Renal cortex interstitium (tissue), 11 donors: ENCODE measurements around the gene CTBP2. TPM values are rescaled to one million over a fixed set of nuclear protein-coding genes. Genes with fewer than 3 reads are reported as not detected.
"Not testable (repeated sequence)": the region's sequence is repeated elsewhere in the genome, so short reads cannot be mapped to it uniquely, and the experiment has no call there.

ENCODE experiments used
- DNase-seq, 11 donors: peaks; one replicate each; pipeline ENCODE4 v3.0.0-alpha.2; 2013; ENCODE audit warnings: low read depth in 9 of 11, low spot score in 4 of 11; ENCODE audit errors: extremely low read depth in 1 of 11
- polyA plus RNA-seq, 3 donors: library from polyadenylated mRNA; unstranded; fragments of 120-200 nt; gene quantifications; one replicate each; pipeline ENCODE4 v1.2.1, GENCODE V29; 2013; ENCODE audit not compliant: insufficient read length in 3 of 3

The CTBP2 gene
- polyA plus RNA-seq, 3 donors: 89.2 to 101 (median 93.0) TPM

DNA sequence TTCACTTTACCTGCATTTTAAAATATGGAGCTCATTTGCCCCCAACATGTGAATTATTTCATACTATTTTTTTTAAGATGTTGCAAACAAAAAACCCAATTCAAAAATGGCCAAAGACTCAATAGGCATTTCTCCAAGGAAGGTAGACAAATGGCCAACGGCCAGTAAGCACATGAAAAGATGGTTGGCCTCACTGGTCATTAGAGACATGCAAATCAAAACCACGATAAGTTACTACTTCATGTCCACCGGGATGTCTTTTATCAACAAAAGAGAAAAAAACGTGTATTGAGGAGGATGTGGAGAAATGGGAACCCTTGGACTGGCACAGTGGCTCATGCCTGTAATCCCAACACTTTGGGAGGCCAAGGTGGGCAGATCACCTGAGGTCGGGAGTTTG is 3.4 kb upstream of the CTBP2 start:
- no peak for DNase-seq

DNA sequence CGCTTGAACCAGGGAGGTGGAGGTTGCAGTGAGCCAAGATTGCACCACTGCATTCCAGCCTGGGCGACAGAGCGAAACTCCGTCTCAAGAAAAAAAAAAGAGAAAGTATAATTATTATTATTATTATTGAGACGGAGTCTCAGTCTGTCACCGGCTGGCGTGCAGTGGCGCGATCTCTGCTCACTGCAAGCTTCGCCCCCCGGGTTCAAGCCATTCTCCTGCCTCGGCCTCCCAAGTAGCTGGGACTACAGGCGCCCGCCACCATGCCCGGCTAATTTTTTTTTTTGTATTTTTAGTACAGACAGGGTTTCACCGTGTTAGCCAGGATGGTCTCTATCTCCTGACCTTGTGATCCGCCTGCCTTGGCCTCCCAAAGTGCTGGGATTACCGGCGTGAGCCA is 2.9 kb upstream of the CTBP2 start:
- not testable (repeated sequence) for DNase-seq

GRCh38 chr10:125162120-125162931 is 2.0 kb upstream of the CTBP2 start:
- DNase-seq: no peak

- no peak for DNase-seq
Measured at GRCh38 chr10:125161707-125162119, 1.4 kb upstream of the CTBP2 start.

- DNase-seq: peak in 6 of 11 donors; percentile 72 to 87 (median 85)
Measured at GRCh38 chr10:125160856-125161706, 718 bp upstream of the CTBP2 start.

DNA sequence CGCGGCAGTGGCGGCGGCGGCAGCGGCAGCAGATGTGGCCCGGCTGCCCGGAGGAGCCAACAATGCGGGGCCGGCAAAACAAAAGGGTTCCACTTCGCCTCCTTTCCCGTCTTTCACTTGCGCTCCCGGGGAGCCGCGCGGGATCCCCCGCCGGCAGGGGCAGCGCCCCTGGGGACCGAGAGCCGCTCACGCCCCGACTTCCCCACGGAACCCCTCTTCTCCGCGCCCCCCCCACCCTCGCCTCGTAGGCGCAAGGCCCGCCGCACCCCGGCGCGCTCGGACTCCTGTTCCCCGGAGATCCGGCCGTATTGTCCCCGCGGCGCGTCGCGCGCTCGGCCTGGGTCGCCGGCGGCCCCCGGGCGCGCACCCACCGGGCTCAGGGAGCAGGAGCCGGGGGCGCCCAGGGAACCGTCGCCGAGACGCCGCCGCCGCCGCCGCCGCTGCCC is 854 bp downstream of the CTBP2 start:
- no peak for DNase-seq

DNA sequence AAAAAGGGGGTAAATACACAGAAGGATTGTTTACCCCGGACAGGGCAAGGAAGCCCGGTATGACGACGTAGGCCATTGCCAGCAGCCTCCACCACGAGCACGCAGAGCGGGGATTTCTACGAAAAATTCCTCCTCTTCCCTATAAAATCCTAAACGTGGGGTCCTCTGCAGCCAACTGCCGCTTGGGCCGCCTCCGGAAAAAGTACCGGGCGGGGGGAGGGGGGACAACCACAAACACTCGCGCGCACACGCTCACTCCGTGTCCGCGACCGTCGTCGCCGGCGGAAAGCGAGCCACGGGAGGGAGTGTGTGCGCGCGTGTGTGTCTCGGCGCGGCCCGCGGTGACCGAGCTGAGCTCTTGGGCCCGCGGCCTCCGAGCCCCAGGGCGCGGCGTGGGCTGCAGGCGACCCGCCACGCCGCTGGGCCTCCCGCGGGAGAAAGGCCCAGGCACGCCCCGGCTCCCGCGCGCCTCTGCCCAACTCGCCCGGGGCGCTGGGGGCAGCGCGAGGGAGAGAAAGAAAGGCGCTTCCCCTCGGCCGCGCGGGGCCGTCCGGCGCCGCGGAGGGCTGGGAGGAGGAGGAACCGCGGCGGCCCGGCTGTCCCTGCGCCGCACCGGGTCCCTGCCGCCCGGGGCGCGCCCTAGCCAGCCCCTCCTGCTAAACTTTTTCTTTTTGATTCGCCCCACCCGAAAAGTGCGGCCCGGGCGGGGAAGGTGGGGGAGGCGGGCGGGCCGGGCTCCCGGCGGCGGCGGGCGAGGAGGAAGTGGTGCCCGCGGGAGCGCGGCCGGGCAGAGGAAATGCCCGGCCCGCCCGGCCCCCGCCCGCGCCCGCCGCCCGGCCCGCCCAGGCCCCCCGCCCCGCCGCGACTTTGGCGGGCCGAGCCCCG is 1.5 kb downstream of the CTBP2 start:
- DNase-seq: peak in 1 of 11 donors; percentile 50

DNA sequence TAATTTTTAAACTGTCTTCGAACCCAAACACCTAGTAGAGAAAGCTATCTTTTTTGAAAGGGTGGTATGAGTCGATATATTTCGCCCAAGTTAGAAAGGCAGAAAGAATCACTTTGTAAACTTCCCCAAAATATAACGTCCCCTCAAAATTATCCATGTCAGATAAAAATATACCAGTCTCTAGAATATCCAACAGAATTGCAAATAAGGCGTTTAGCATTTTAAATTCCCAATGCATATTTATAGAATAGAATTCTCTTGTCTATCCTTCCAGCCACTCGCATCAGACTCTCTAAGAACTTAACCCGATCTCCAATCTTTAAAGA is 2.1 kb downstream of the CTBP2 start:
- DNase-seq: no peak

DNA sequence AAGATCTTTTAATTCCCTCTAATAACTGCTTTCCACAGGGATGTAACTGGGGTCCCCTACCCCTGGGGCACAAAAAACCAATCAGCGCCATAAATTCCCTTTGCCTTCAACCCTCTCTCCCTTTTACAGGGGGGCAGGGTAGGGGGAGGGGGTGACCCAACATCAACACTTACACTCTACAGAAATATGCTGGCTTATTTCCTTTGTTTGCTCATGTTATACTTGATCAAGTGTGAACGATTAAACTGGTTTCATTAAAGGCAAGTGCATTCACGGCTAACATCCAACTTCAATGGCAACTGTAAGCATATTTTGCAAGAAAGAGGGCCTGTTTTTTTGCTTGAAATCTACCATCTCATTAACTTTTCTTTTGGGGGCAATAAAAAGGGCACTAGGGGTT is 2.9 kb downstream of the CTBP2 start:
- DNase-seq: no peak

DNA sequence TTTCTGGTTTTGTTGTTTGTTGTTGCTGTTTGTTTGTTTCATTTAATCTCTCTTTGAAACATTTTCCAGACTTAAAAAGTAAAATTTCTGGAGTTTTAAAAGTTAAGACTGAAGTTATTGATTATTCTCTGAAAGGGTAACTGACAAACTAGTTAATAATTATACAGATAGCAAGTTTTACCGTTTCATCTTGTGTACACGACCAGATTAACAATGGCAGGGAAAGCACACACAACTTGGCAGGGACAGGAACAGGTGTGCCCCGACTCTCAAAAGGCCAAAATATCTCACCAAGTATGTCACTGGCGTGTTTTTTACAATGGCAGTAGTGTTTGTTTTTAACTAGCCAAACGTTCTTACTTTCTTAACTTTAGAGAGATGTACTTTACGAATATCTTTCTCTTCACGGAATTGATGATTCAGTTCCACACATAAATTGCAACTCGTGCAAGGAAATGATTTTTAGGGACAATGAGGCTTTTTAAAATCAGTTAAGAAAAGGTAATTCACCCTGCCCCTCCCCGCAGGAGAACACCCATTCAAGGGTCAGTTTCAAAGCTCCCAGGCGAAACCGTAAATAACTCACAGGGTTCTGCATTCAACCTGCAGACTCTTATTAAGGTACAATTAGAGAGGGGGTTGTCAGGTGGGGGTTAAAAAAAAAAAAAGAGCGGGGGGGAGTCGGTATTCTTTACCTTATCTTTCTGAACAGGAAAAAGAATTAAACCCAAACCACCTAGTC is 3.5 kb downstream of the CTBP2 start:
- DNase-seq: no peak

DNA sequence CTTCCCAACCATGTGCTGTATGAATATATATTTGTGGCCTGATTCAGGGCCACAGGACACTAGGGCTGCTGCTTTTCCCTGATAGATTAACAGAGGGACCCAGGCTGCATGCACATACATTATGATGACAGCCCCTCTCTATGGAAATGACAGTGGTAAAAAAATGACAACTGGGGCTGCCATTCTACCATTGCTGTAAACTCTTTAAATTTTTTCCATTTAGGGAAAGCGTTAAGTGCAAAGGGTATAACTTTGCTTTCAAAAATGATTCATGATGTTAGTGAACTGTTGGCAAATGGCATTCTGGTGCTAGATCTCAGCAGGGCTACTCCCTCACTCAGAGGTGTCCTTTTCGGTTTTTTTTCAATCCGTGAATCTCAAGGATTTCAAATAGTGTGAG is 4.2 kb downstream of the CTBP2 start:
- no peak for DNase-seq

- DNase-seq: no peak
Measured at GRCh38 chr10:125155101-125155500, 5.3 kb downstream of the CTBP2 start.

DNA sequence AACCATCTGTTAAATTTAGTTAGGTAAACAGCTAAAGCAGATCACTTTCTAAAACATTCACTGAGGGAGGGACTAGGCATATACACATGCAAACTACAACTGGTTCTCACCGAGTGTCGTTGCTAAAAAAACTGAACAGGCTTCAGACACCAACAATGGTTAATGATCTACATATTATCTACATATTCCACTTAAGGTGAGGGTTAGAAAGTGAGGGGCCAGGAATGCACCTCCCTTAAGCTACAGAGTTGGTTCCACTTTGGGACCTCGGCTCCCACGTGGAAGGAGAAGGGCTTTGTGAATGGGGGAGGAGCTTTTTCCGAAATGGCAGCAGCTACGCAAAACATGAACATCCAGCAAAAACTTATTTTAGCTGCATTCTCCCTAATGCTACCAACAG is 5.8 kb downstream of the CTBP2 start:
- no peak for DNase-seq

GRCh38 chr10:125153703-125154490 is 6.5 kb downstream of the CTBP2 start:
- no peak for DNase-seq

GRCh38 chr10:125152450-125153368 is 7.7 kb downstream of the CTBP2 start:
- DNase-seq: no peak

- DNase-seq: no peak
Measured at GRCh38 chr10:125151553-125152449, 8.6 kb downstream of the CTBP2 start.
